ENCODE measurements around the gene GCM1. TPM values are rescaled to one million over a fixed set of nuclear protein-coding genes. Genes with fewer than 3 reads are reported as not detected.

The GCM1 gene
- total RNA-seq, 1 donor from 2014 or later, result not detected

- Mint-ChIP-seq H3K4me3 (ENCODE audit: unreplicated experiment) (no peak overlapping the region), H3K27me3 (ENCODE audit: unreplicated experiment) (no peaks in the 10 kb centered on the region), H3K9me3 (ENCODE audit: unreplicated experiment) (no peaks in the 10 kb centered on the region), H3K4me1 (ENCODE audit: unreplicated experiment) (peaks cover 14% of the 10 kb centered on the region), H3K27ac (ENCODE audit: unreplicated experiment) (no peak overlapping the region), H3K36me3 (ENCODE audit: unreplicated experiment) (no peaks in the 10 kb centered on the region)
- TF ChIP-seq, protein P1, sequence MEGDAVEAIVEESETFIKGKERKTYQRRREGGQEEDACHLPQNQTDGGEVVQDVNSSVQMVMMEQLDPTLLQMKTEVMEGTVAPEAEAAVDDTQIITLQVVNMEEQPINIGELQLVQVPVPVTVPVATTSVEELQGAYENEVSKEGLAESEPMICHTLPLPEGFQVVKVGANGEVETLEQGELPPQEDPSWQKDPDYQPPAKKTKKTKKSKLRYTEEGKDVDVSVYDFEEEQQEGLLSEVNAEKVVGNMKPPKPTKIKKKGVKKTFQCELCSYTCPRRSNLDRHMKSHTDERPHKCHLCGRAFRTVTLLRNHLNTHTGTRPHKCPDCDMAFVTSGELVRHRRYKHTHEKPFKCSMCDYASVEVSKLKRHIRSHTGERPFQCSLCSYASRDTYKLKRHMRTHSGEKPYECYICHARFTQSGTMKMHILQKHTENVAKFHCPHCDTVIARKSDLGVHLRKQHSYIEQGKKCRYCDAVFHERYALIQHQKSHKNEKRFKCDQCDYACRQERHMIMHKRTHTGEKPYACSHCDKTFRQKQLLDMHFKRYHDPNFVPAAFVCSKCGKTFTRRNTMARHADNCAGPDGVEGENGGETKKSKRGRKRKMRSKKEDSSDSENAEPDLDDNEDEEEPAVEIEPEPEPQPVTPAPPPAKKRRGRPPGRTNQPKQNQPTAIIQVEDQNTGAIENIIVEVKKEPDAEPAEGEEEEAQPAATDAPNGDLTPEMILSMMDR (IDR thresholded peaks at IDR 0.05), result no peak
- no peak for DNase-seq (ENCODE audit: extremely low spot score, unreplicated experiment)
These were observed 23.8 kb upstream of the GCM1 start for GRCh38 chr6:53172468-53172803.

- DNase-seq (ENCODE audit: extremely low spot score, unreplicated experiment), result peak; percentile 96
- Mint-ChIP-seq H3K4me3 (ENCODE audit: unreplicated experiment) (no peak overlapping the region), H3K9me3 (ENCODE audit: unreplicated experiment) (no peaks in the 10 kb centered on the region), H3K27me3 (ENCODE audit: unreplicated experiment) (no peaks in the 10 kb centered on the region), H3K4me1 (ENCODE audit: unreplicated experiment) (peaks cover 16% of the 10 kb centered on the region), H3K27ac (ENCODE audit: unreplicated experiment) (no peak overlapping the region), H3K36me3 (ENCODE audit: unreplicated experiment) (no peaks in the 10 kb centered on the region)
- TF ChIP-seq, protein P1 (IDR thresholded peaks at IDR 0.05), result peak; percentile 100
These were observed 23.2 kb upstream of the GCM1 start for GRCh38 chr6:53171605-53172467.

DNA sequence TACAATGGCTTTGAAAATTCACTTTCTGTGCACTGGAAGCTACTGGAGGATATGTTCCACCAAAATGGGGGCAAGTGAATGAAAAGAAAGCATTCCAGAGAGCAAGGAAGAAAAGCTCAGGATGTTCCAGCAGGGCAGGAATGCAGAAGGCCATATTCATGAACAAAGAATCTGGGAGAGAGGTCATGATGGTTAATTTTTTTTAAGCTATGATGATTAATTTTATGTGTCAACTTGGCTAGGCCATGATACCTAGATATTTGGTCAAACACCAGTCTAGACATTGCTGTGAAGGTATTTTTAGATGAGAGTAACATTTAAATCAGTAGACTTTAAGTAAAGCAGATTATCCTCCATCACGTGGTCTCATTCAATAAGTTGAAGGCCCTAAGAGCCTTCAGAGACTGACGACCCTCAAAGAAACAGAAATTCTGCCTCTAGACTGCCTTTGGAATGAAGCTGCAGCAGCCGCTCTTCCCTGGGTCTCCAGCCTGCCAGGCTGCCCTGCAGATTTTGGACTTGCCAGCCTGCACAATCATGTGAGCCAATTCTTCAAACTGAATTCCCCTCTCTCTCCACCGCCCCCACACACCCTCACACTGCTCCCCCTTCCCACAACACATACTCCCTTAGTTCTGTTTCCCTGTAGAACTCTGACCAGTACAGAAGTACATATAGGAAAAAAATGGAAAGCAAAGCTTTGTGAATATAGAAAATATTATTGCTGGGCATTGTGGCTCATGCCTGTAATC lies 20.1 kb upstream of the GCM1 start:
- Mint-ChIP-seq H3K4me3 (ENCODE audit: unreplicated experiment) (no peak overlapping the region), H3K27ac (ENCODE audit: unreplicated experiment) (no peak overlapping the region), H3K4me1 (ENCODE audit: unreplicated experiment) (peaks cover 15% of the 10 kb centered on the region), H3K9me3 (ENCODE audit: unreplicated experiment) (peaks cover 6% of the 10 kb centered on the region), H3K36me3 (ENCODE audit: unreplicated experiment) (no peaks in the 10 kb centered on the region), H3K27me3 (ENCODE audit: unreplicated experiment) (no peaks in the 10 kb centered on the region)
- TF ChIP-seq, protein P1 (IDR thresholded peaks at IDR 0.05), result no peak
- DNase-seq (ENCODE audit: extremely low spot score, unreplicated experiment), result no peak

- H3K36me3 Mint-ChIP-seq (ENCODE audit: unreplicated experiment), result no peaks in the 10 kb centered on the region
- DNase-seq (ENCODE audit: extremely low spot score, unreplicated experiment), result no peak
- peaks cover 6% of the 10 kb centered on the region for H3K9me3 Mint-ChIP-seq (ENCODE audit: unreplicated experiment)
- H3K4me1 Mint-ChIP-seq (ENCODE audit: unreplicated experiment), result peaks cover 22% of the 10 kb centered on the region
- TF ChIP-seq, protein P1 (IDR thresholded peaks at IDR 0.05), result no peak
- H3K4me3 Mint-ChIP-seq (ENCODE audit: unreplicated experiment), result no peak overlapping the region
- no peak overlapping the region for H3K27ac Mint-ChIP-seq (ENCODE audit: unreplicated experiment)
- no peaks in the 10 kb centered on the region for H3K27me3 Mint-ChIP-seq (ENCODE audit: unreplicated experiment)
These were observed 16.7 kb upstream of the GCM1 start for GRCh38 chr6:53165293-53165692.

DNA sequence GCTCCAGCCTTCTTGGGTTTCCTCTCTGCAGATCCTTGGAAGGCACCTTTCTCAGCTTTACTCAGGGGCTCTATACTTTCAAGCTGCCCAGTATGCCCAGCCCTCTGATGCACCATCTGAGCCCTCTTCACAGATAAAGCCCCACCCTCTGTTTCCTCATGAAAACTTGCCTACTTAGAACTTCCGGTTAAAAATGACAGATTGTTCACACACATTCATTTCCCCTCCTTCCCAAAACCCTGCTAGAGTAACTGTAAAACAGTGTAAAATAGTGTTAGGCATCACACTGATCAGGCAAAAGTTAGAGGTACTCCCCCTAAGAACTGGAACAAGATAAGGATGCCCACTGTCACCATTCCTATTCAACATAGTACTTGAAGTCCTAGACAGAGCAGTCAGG lies 14.0 kb upstream of the GCM1 start:
- Mint-ChIP-seq H3K36me3 (ENCODE audit: unreplicated experiment) (no peaks in the 10 kb centered on the region), H3K9me3 (ENCODE audit: unreplicated experiment) (peaks cover 6% of the 10 kb centered on the region), H3K4me3 (ENCODE audit: unreplicated experiment) (no peak overlapping the region), H3K27ac (ENCODE audit: unreplicated experiment) (no peak overlapping the region), H3K27me3 (ENCODE audit: unreplicated experiment) (no peaks in the 10 kb centered on the region), H3K4me1 (ENCODE audit: unreplicated experiment) (peaks cover 10% of the 10 kb centered on the region)
- TF ChIP-seq, protein P1 (IDR thresholded peaks at IDR 0.05), result no peak
- DNase-seq (ENCODE audit: extremely low spot score, unreplicated experiment), result no peak
